SK-N-SH (cell line): ENCODE measurements around the gene RNF11.

Experiments
- EP300 ChIP-seq, 2 experiments: IDR thresholded peaks; 2 replicates each; pipeline versions ENCODE4 v1.4.0 to v1.6.1; 2012; ENCODE audit warnings: borderline replicate concordance in 1 of 2, low read depth in 1 of 2, low read length in 1 of 2
- MEF2A ChIP-seq: IDR thresholded peaks from 2 replicates; pipeline ENCODE4 v1.4.0; 2012; ENCODE audit warnings: low read depth, borderline replicate concordance
- NFIC ChIP-seq: IDR thresholded peaks from 2 replicates; pipeline ENCODE4 v1.4.0; 2012; ENCODE audit warnings: borderline replicate concordance
- YY1 ChIP-seq: IDR thresholded peaks from 2 replicates; pipeline ENCODE4 v1.4.0; 2012; ENCODE audit warnings: low read depth, mild to moderate bottlenecking
- TF ChIP-seq, protein P1 (sequence below): fragments of 200-600 bp; sonication (generic); IDR thresholded peaks from 2 replicates; pipeline ENCODE4 v1.6.1; 2017; ENCODE audit warnings: antibody characterized with exemption, mild to moderate bottlenecking, moderate library complexity

DNA sequence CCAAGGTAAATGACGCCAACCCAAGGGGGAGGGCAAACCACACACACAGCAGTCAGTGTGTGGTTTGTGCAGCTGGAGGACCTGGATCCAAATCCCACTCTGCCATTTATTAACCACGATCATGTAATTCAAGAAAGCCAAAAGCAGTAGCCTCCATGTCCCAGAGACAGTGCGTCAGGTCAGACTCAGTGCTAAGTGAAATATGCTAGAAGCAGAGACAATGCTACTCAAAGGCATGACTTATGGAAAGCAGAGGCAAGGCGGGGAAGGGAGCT, 80.7 kb downstream of the RNF11 start:
- TF ChIP-seq, protein P1, sequence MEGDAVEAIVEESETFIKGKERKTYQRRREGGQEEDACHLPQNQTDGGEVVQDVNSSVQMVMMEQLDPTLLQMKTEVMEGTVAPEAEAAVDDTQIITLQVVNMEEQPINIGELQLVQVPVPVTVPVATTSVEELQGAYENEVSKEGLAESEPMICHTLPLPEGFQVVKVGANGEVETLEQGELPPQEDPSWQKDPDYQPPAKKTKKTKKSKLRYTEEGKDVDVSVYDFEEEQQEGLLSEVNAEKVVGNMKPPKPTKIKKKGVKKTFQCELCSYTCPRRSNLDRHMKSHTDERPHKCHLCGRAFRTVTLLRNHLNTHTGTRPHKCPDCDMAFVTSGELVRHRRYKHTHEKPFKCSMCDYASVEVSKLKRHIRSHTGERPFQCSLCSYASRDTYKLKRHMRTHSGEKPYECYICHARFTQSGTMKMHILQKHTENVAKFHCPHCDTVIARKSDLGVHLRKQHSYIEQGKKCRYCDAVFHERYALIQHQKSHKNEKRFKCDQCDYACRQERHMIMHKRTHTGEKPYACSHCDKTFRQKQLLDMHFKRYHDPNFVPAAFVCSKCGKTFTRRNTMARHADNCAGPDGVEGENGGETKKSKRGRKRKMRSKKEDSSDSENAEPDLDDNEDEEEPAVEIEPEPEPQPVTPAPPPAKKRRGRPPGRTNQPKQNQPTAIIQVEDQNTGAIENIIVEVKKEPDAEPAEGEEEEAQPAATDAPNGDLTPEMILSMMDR = no peak
- no peak for TF ChIP-seq NFIC
- TF ChIP-seq YY1 = no peak
- TF ChIP-seq MEF2A = no peak
- TF ChIP-seq EP300 (IDR thresholded peaks at IDR 0.05; ENCODE audit: borderline replicate concordance in 1 of 2, low read depth in 1 of 2, low read length in 1 of 2) = no peak
